Measurements from ENCODE around the gene ATP11A.

GRCh38 chr13:112828082-112828699, 138.4 kb downstream of the ATP11A start:
- TF ChIP-seq CTCF (IDR thresholded peaks at IDR 0.05), result no peak
- TF ChIP-seq POLR2A (IDR thresholded peaks at IDR 0.05), result no peak
